Measurements from ENCODE around the gene SGSM1.
A peak's percentile ranks its signal among the peaks of the same experiment; 100 is the strongest.
"Not testable (repeated sequence)": the region's sequence is repeated elsewhere in the genome, so short reads cannot be mapped to it uniquely, and the experiment has no call there.

The SGSM1 gene

DNA sequence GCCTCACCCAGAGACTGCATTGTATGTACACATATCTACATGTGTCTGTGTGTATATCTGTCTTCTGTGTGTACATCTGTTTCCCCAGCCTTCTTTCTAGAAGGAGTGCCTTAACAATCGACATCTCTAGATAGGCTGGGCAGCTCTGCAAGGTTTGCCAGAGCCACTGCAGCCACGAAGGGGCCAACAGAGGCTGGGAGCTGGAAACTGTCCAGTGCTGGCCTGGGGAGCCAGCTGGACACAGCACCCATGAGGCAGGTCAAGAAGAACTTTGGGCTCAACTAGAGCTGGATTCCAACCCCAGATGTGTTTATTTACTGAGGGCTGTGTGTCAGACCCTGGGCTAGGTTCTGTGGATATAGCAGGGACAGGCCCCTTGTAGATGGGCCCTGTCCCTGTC is 3.3 kb downstream of the SGSM1 start:
- DNase-seq, result no peak

DNA sequence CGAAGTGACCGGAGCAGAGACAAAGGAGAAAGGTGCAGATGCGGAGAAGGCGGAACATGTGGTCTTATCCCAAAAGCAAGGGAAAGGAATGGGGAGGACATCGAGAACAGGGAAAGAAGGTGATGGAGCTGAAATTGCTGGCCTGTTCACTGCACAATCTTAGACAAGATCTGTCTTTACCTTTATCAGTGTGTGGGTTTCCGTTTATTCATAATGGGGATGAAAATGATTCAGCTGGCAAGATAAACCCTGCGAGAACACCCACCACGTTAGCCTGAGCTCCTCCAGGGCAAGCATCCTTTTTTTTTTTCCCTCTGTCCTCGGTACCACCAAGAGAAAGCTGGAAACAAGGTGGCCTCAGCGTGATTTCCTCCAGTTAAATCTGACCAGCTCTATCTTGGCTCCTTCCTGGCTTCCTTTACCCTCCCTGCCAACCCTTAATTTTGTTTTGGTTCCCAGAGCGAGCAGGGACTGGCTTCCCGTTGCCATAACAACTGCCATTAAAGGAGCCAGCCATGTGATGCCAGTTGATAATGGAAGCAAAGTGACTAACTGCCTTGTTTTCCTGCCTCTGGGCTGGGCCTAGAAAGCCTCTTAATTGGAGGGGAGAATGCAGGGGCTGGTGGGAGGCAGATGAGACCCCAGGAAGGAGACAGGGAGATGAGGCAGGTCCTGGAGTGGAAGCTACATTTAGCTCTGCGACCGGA is 4.2 kb downstream of the SGSM1 start:
- peak; percentile 76 for DNase-seq

DNA sequence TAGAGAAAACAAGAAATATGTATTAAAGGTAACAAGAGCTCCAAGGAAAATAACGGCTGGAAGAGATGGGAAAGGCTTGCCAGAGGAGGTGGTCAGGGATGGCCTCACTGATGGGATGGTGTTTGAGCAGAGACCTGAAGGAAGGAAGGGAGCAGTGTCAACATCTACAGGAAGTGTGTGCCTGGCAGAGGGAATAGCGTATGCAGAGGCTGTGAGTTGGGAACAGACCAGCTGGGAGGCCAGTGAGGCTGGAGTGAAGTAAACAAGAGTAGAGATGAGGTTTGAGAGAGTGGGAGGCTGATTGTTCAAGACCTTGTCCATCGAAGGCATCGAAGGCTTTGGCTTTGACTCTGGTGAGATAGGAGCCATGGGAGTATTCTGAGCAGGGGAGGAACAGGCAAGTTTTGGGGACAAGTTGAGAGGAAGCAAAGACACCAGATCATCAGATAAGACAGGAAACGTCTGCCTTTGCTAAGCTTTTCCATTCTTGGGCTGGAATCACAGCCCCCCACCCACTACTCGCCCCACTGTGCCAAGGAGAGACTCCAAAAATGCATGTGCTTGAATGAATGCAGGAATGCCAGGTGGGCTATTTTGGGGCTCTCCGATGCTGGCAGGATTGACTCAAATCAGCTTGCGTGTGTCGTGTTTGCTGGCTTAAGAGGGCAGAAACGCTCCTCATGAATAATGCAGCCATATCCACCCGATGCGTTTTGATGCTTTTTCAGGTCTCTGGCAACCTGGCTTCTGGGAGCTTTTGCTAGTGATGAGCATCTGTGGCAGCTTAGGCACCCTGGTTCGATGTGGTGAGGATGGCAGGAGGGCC is 7.2 kb downstream of the SGSM1 start:
- DNase-seq, result no peak

DNA sequence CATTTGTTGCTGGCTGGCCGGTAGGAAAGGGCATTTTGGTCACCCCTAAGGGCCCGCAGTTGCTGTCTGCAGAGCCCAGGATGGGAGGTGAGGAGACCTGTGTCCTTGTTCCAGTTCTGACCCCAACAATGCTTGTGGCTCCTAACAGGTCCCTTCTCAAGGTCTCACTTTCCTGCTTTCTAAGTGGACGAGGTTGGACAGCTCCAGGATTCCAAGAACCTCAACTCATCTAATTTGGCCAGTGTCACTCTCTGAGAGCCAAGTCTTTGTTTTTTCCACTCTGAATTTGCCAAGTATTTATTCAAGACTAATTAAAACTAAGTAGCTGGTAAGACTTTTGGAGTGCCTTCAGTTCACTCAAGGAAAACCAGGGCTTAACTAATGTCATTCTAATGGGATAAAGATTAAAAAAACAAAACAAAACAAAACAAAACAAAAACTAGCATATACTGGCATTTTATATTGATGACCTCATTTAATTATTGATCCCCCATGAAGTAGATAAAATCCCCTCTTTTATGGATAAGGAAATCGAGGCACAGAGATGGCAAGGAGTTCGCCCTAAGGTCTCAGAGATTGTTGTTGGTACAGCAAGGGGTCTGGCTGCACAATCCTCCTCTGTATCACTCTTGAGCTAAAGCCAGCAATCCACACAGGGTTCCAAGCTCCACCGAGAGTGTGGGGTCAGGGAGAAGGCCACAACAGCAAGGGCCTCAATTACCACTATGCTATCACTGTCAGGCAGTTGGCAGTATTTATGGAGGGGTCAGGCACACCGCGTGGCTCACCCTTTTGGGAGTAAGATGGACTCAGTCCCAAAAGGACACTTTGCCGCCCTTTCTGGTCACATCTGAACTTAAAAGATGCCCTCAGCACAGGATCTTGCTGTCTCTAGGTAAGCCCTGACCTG is 8.1 kb downstream of the SGSM1 start:
- DNase-seq, result no peak

DNA sequence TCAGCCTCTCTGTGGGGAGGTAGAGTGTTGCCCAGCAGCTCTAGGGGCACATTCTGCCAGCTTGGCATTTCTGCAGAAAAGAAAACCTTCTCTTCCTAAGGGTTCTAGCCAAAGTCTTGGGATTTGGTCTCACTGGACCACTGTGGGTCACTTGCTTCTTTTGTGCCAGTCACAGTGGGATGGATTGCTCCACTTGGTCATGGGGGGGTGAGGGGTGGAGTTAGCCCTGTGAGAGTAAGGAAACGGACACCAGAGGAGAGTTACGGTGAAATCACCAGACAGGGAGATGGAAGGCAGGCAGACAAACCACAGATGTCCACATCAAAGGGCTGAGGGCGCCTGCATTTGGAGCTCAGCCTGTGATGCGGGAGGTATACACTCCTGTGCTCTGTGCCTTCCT is 10.8 kb downstream of the SGSM1 start:
- no peak for DNase-seq

DNA sequence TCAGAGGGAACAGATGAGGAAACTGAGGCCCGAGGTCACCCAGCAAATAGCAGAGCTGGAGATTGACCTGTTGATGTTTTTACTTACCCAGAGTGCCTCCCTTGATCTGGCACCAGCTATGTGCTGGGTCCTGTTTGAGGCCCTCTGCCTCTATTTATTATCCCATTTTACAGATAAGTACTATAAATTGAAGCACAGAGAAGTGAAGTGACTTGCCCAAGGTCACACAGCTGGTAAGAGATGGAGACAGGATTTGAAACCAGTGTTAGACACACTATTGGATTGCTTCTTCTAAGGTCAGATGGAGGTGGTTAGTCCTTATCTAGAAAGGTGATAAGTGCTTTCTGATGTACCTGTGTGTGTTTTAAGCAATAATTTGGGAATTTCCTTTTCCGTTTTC is 13.5 kb downstream of the SGSM1 start:
- no peak for DNase-seq

DNA sequence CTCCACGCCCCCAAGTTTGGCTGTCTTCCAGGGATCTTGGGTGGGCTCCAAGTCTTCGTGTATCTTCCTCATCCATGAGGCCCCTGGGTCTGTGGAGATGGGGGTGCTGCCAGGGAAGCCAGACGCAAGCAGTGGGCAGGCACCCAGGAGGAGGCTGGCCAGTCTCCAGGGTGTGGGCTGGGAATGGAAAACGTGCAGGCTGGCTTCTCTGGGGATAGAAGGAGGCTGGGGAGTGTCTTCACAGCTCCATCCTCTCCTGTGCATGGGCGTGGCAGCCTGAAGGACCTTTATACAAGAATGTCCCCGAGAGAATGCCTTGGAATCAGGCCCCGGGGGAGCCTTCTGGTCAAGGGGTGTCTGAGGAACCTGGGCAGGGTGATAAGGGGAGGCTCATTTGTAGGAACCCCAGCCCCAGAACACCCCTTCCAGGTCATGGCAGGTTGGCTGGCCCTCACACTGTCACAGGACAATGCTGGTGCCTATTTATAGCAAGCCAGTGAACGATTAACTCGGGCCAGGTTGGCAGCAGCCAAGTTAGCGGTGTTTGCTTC is 14.0 kb downstream of the SGSM1 start:
- peak; percentile 43 for DNase-seq

DNA sequence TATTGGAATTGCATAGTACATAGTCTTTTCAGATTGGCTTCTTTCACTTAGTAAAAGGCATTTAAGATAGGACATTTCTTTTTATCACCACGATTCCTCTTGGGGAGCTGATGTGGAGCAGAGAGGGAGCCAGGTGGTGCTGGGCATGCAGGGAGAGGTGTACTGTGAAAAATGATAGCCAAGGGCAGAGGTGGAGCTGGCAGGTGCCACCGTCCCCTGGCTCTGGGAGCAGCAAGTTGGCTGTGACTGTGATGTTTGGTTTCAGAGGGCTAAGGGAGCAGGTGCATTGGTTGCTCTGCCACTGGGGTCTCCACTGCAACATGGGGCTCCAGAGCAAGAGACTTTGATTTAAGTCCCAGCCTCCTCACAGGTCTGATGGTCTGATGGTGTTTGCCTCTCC is 16.5 kb downstream of the SGSM1 start:
- no peak for DNase-seq

DNA sequence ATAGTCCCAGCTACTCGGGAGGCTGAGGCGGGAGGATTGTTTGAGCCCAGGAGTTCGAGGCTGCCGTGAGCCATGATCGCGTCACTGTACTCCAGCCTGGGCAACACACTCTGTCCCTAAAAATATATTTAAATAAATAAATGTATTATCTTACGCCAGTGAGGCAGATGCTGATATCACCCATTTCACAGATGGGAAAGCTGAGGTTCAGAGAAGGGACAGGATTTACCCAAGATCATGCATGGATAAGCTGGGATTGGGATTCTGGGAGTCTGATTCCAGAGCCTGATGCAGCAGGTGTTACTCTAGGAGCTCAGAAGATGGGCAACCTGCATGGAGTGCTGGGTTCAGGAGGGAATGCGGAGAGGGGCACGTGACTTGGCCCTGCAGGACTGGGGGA is 17.8 kb downstream of the SGSM1 start:
- DNase-seq, result no peak

DNA sequence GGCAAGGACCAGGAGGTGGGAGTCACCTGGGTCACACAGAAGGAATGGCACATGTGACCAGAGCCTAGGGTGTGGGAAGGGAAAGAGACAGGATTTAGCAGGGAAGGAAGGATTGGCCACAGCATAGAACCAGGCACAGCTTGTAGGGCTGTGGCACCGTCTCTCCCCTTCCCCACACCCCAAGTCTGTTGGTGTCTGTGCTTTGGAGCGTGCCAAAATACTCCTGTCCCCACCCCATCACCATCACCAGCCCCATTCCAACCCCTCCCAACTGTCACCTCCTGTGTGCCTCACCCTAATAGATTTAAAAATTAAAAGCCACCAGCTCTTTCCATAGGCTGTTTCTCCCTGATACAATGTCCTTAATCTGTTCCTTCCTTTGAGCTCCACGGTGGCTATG is 18.2 kb downstream of the SGSM1 start:
- DNase-seq, result no peak

DNA sequence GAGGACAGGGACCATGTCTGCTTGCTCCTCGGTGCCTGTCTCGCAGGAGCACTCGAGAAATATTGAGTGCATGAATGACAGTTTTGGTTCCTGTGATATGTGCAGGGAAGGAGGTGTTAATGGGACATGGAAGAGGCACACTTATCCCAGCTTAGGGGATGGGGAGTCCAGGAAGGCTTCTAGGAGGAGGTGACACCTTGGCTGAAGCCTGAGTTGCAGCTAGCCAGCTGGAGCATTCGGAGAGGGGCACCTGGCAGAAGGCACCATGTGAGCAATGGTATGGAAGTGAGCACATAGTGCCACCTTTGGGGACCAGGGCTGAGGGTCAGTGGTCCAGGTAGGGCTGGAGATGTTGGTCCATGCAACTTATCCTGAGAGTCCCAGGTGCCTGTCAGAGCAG is 18.9 kb downstream of the SGSM1 start:
- no peak for DNase-seq

DNA sequence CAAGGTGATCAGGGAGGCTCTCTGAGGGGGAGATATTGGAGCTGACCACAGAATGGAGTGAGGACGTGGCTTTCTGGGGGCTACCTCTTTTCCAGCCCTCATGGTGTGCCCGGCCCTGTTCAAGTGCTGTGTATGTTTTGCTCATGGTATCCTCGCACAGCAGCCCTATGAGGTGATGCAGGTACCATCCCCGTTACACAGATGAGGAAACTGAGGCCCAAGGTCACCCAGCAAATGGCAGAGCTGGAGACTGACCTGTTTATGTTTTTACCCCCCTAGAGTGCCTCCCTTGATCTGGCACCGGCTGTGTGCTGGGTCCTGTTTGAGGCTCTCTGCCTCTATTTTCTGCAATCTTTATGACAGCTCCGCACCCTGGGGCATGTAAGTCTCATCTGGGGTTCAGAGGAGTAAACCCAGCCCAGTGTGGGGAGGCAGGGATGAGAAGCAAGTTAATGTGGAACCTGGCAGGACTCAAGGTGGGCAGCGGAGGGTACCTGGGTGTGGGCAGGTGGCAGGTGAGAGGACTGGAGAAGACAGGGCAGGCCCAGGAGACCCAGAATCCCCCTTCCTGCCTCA is 20.8 kb downstream of the SGSM1 start:
- DNase-seq, result no peak

DNA sequence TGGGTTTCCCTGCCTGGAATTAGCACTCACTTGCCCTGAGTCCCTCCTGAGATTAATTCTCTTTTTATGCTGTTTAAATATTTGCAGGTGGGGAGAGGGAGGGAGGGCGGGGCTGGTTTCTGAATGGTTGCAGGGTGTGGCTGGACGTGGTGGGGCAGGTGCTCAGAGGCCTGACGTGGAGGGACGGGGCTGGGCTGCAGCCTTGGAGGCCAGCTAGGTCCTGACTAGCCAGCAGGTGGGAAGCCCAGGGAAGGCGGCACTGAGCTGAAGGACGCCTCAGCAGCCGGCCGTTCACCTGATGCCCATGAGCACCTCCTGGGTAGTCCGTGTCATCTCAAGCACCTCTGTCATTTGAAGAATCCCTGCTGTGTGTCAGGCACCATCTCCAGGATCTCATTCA is 21.3 kb downstream of the SGSM1 start:
- DNase-seq, result peak; percentile 40

DNA sequence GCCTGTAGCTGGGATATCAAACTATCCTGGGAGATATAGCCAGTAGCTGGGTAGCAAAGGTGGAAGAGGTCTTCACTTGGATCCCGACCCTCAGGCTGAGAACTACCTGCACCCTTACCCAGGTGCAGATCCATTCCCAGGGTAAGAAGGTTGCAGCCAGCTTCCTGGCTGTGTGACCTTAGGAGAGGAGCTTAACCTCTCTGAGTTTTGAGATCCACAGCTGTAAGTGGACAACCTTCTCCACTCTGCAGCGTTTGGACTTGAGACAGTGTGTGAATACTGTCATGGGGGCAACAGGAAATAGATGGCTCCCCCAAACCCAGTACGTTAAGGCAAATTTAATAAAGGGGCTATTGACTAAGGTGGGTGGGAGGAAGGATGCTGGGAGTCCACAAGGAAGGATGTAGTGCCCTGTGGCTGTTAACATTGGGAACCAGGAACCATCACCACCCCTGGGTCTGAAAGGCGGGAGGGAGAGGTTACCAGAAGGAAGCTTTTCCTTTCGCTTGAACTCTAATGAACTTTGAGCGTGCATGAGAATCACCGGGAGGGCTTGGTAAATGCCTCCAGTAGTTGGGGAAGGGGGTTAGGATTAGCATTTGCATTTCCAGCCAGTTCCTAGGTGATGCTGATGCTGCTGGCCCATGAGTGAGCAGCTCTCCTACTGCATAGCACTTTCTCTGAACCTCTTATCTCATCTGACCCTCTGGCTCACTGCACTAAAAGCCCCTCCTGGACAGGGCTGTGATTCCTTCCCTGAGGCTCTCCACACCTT is 24.4 kb downstream of the SGSM1 start:
- no peak for DNase-seq

DNA sequence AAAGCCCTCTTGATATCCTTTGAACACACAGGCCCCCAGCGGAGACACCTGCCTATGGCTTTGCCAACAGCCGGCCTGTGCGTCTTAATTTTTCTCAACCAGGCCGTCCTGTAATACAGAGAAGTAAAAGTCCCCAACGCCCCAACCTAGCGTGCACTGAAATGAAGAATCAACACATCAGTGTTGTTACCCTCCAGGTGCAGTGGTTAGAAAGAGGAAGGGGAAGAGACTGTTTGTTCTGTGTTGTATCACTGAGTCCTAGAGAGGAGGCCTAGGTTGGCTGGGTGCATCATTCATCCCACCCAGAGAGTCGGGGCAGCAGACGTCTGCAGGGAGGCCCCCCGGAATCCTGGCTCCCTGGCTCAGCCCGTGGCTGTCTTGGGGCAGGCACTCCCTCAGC is 25.7 kb downstream of the SGSM1 start:
- no peak for DNase-seq

DNA sequence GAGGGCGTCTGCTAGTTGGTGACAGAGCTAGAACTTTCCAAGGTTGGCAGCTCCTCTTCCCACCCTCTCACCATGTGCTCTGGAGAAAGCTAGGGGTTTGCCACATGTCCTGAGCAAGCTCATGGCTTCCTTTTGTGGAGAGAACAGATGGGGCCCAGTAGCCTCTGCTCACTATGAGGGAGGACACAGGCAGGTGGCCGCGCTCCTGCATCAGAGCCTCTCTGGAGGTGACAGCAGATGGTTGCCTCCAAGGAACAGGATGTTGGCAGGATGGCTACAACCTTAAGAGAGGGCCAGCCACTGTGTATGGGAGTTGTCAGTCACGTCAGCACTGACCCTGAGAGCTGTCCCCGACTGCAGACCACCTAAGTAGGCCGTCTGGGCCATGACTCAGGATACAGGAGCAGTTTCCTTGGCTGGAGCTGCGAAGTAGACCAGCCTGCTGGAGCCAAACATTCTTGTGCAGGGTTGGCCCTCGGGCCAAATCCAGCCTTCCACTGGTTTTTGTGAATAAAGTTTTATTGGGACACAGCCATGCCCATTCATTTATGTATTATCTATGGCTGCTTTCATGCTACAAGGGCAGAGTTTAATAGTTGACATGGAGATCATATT is 28.0 kb downstream of the SGSM1 start:
- DNase-seq, result no peak

DNA sequence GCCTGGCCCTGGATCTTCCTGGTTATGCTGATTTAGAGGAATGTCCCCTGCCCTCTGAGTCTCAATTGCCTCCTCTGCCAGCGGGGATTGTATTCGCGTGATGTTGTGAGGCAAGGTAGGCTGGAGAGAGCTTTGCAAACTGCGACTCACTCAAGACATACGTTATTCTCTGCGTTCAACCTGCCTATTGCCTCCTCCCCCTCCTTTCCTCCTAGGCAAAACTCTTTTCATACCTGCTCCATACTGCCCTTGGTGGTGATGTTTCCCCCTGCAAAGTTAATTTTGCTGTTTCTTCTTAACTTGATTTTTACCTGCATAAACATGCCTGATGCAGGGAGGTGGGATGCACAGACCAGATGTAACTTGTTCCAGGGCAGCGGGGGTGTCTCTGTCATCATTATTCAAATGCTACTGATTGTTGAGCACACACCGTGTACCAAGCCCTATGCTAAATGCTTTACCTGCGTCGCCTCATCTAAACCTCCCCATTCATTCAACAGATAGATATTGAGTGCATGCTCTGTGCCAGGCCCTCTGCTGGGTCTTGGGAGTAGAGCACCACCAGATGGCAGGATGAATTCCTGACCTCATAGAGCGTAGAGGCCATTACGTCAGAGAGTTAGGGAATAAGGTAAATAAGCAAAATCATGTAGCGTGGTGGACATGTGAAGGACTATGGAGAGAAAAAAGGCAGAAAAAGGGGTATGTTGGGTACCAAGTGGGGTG is 29.0 kb downstream of the SGSM1 start:
- DNase-seq, result no peak

DNA sequence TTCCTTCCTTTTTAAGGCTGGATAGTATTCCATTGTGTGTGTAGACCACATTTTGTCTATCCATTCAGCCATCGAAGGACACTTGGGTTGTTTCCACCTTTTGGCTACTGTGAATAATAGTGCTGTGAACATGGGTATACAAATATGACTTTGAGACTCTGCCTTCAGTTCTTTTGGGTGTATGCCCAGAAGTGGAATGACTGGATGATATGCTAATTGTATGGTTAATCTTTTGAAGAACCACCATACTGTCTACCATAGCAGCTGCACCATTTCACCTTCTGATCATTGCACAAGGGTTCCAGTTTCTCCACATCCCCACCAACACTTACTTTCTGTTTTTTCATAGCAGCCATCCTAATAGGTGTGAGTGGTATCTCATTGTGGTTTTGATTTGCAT is 30.3 kb downstream of the SGSM1 start:
- DNase-seq, result no peak

DNA sequence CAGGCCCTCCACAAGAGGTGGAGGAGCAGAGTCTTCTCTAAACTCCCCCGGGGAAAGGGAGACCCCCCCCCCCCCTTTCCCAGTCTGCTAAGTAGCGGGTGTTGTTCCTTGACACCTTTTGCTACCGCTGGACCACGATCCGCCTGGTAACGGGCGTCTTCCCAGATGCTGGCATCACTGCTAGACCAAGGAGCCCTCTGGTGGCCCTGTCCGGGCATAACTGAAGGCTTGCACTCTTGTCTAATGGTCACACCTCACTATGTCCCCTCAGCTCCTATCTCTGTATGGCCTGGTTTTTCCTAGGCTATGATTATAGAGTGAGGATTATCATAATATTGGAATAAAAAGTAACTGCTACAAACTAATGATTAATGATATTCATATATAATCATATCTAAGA is 31.5 kb downstream of the SGSM1 start:
- not testable (repeated sequence) for DNase-seq

DNA sequence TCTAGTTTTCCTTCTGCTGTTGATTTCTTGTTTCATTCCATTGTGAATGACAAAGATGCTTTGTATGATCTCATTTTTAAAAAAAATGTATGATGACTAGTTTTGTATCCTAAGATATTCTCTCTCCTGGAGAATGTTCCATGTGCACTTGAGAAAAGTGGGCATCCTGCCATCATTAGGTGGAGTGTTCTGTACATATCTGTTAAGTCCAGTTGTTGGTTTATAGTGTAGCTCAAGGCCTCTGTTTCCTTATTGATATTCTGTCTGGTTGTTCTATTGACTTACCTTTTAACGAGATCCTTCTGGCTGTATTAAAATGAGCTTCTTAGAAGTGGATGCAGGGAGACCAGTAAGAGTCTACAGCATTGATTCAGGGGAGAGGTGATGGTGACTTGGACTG is 35.2 kb downstream of the SGSM1 start:
- no peak for DNase-seq

DNA sequence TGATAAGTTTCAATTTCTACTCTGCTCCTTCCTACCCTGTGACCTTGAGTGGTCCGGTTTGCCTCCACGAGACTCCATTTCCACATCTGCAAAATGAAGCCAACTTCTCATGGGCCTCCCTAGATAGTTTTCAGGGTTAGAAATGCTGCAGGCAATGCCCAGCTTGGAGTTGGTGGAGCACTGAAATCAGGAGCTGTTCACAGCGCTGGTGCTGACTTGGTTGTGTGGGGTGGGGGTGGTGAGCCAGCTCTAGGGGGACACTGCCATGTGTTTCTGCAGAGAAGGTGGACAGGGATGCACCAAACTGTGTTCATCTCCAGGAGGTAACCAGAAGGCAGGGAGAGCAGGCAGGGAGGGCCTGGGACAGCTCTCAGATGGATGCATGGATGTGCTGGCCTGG is 37.0 kb downstream of the SGSM1 start:
- DNase-seq, result no peak
